Body of pancreas (tissue), 4 donors: ENCODE results near the gene ID2. TPM values are rescaled to one million over a fixed set of nuclear protein-coding genes. Genes with fewer than 3 reads are reported as not detected.

Experiments used
- ATAC-seq: fragments of 150-250 bp; one replicate; pipeline ENCODE4 v1.9.1; 2016
- DNase-seq, 4 donors: peaks; one replicate each; pipeline ENCODE4 v3.0.0-alpha.2; 2019
- H3K27ac ChIP-seq, 4 donors: fragments of 200-600 bp; sonication (generic); 1 replicate in 3 of 4; 2 replicates in 1 of 4; pipeline versions ENCODE4 v1.5.1 to v1.6.1; 2016 to 2019; ENCODE audit warnings: mild to moderate bottlenecking in 1 of 4, mixed read lengths in 1 of 4, moderate library complexity in 1 of 4
- H3K27me3 ChIP-seq, 2 donors: fragments of 200-600 bp; sonication (generic); one replicate each; pipeline ENCODE4 v1.6.0; 2016; ENCODE audit warnings: mild to moderate bottlenecking in 1 of 2
- H3K36me3 ChIP-seq, 2 donors: fragments of 200-600 bp; sonication (generic); replicated peaks in 1 of 2; 2 replicates each; pipeline ENCODE4 v1.5.1; 2016; ENCODE audit warnings: low read depth in 2 of 2; ENCODE audit not compliant: insufficient read depth in 1 of 2
- H3K4me1 ChIP-seq: fragments of 200-600 bp; sonication (generic); one replicate; pipeline ENCODE4 v1.6.0; 2016
- H3K4me3 ChIP-seq, 2 donors: fragments of 200-600 bp; sonication (generic); 1 replicate in 1 of 2; 2 replicates in 1 of 2; pipeline ENCODE4 v1.5.1; 2016 to 2019
- H3K9me3 ChIP-seq, 3 donors: fragments of 200-600 bp; sonication (generic); 1 replicate in 2 of 3; 2 replicates in 1 of 3; pipeline ENCODE4 v1.5.1; 2016
- POLR2A ChIP-seq, 3 donors: fragments of 450-650 bp; IDR thresholded peaks; one replicate each; pipeline ENCODE4 v1.6.1; 2016; ENCODE audit warnings: antibody characterized with exemption in 3 of 3, mild to moderate bottlenecking in 2 of 3
- WGBS, 2 donors: methylation state at CpG; one replicate each; pipeline ENCODE4 v1.1.5; 2017; 5-methylcytosine and 5-hydroxymethylcytosine counted together
- intact Hi-C: fragments of 100-400 bp; cut with DNase I; formaldehyde crosslinking; loops from one replicate; pipeline ENCODE4 v1.15.1; 2023
- total RNA-seq, 2 donors: library from RNA; depleted of rRNA; stranded (reverse); fragments of >200 nt; gene quantifications; one replicate each; pipeline ENCODE4 v1.1.0, GENCODE V29; 2016
- TF ChIP-seq, protein P1 (sequence below), 7 experiments: fragments of 450-650 bp in 4 of 7; fragments of 200-600 bp in 3 of 7; sonication (generic) in 3 of 7; IDR thresholded peaks; one replicate each; pipeline ENCODE4 v1.5.1; 2016 to 2019; ENCODE audit warnings: antibody characterized with exemption in 7 of 7

The ID2 gene
- total RNA-seq, 2 donors from 2014 or later: 50.3 to 157 TPM

DNA sequence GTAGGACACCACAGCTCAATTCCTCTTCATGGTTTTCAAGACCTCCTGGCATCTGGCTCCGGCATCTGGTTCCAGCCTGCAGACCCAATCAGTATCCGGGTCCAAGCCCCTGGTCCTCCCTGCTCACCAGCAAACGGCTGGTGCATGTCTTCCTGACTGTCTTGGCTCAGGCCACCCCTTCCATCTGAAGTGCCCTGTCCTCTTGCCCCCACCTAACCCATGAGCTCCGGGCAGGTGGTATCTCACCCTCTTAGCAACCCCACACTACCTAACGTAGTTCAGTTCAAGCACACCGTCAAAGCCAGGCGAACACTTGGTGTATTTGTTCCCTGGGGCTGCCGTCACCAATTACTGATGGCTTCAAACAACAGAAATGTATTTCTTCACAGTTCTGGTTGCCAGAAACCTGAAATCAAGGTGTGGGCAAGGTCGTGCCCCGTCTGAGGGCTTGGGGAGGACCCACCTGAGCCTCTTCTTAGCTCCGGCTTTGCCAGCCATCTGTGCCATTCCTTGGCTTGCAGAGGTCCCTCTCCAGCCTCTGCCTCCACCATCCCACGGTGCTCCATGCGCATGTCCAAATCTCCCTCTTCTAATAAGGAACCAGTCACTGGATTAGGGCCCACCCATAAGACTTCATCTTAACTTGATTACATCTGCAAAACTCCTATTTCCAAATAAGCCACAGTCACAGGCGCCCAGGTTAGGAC, 47.2 kb upstream of the ID2 start:
- ATAC-seq: no peak
- 86 to 87% methylated on average over 14 of the region's 14 CpGs for WGBS, 2 donors
- Histone ChIP-seq H3K27ac (peak overlapping the region in 1 of 4 donors; percentile 29), H3K4me3 (no peak overlapping the region), H3K9me3 (no peaks in the 10 kb centered on the region), H3K27me3 (no peaks in the 10 kb centered on the region), H3K4me1 (peaks cover 14% of the 10 kb centered on the region), H3K36me3 (no peaks in the 10 kb centered on the region)
- intact Hi-C loops: no loop called here
- no peak for DNase-seq
- TF ChIP-seq, protein P1, sequence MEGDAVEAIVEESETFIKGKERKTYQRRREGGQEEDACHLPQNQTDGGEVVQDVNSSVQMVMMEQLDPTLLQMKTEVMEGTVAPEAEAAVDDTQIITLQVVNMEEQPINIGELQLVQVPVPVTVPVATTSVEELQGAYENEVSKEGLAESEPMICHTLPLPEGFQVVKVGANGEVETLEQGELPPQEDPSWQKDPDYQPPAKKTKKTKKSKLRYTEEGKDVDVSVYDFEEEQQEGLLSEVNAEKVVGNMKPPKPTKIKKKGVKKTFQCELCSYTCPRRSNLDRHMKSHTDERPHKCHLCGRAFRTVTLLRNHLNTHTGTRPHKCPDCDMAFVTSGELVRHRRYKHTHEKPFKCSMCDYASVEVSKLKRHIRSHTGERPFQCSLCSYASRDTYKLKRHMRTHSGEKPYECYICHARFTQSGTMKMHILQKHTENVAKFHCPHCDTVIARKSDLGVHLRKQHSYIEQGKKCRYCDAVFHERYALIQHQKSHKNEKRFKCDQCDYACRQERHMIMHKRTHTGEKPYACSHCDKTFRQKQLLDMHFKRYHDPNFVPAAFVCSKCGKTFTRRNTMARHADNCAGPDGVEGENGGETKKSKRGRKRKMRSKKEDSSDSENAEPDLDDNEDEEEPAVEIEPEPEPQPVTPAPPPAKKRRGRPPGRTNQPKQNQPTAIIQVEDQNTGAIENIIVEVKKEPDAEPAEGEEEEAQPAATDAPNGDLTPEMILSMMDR (IDR thresholded peaks at IDR 0.05): no peak
- TF ChIP-seq POLR2A (IDR thresholded peaks at IDR 0.05): no peak

DNA sequence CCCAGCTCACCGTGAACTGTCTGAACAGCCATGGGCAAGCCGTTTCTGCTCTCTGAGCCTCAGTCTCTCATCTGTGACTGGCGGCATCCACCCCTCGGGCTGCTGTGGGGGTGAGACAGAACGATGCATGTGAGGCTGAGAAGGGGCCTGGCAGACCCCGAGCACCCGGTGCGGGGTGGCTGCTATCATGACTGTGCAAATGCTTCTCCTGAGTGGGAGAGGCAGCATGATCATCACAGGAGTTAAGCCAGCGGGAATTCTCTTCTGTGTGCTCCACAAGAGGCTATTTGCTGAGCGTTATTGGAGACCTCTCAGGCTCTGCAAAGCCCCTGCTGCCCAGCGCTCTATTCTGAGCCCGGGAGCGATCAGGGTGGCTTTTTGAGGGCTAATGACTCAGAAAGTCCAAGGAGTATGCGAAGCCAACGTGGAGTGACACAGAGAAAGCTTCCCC, 45.8 kb upstream of the ID2 start:
- peaks cover 14% of the 10 kb centered on the region for H3K4me1 ChIP-seq
- no peaks in the 10 kb centered on the region for H3K27me3 ChIP-seq
- no peak overlapping the region for H3K27ac ChIP-seq
- H3K36me3 ChIP-seq: no peaks in the 10 kb centered on the region
- 73 to 88% methylated on average over 13 to 14 of the region's 15 CpGs for WGBS, 2 donors
- intact Hi-C loops: no loop called here
- ATAC-seq: no peak
- TF ChIP-seq, protein P1 (IDR thresholded peaks at IDR 0.05): no peak
- no peak for TF ChIP-seq POLR2A (IDR thresholded peaks at IDR 0.05)
- H3K9me3 ChIP-seq: no peaks in the 10 kb centered on the region
- no peak overlapping the region for H3K4me3 ChIP-seq
- no peak for DNase-seq

DNA sequence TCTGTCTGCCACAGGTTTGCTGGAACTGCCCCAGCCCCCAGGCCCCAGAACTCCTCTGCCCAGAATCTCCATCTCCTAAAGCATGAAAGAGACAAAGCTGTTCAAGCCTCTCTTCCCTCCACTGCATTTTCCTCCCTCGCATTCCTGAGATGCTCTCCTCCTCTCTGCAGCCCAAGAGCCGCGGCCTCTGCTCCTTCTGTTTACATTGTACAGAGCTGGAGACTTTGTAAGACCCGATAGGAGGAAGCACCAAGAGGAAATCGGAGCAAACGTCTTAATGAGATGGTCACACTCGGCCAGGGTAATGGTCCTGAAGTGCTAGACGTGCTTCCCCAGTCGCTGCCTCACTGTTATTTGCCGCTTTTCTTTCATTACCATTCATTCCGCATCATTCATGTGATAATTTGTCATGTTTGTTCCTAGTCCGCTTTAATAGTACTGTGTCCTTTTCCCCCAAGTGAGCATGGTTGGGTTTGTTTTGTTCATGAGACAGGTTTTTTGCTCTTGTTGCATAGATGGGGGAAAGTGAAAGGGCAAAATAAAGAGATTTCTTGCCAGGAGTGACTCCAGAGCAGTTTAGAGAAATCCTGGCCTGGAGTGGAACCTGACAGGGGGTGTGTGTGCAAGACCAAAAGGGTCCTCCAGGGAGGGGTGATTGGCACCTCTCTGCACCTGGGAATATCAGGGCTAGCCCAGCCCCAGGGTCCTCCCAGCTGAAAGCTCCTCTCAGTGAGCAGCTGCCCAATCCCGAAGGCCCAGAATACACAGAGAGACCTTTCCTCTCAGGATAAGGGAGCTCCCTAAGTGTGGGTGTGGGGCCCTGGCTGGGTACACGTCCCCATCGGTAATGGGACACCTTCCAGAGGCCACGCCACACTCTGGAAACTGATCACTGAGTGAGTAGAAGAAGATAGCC, 44.9 kb upstream of the ID2 start:
- H3K4me3 ChIP-seq: no peak overlapping the region
- no peaks in the 10 kb centered on the region for H3K36me3 ChIP-seq
- no peak overlapping the region for H3K27ac ChIP-seq
- intact Hi-C loops: no loop called here
- 65 to 70% methylated on average over 16 of the region's 16 CpGs for WGBS, 2 donors
- H3K4me1 ChIP-seq: peaks cover 14% of the 10 kb centered on the region
- no peak for TF ChIP-seq POLR2A (IDR thresholded peaks at IDR 0.05)
- TF ChIP-seq, protein P1 (IDR thresholded peaks at IDR 0.05): no peak
- no peaks in the 10 kb centered on the region for H3K27me3 ChIP-seq
- H3K9me3 ChIP-seq: no peaks in the 10 kb centered on the region
- ATAC-seq (no peak), DNase-seq (no peak)

DNA sequence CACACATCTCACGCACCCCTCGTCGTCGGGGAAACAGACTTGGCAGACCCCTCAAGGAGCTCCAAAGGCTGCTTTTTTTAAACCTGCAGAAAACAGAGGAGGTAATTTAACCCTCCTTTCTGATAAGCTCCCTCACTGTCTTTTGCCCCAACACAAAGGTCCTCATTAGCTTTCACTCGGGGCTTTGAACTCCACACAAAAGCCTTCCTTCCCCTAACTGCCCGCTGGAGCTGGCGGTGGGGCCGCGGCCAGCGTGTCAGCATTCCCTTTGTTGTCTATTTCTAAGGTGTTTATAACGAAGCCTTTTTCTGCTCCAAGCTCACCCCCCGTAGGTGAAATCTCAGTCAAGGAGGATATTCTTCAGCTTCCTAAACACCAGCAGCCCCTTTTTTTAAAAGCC, 43.5 kb upstream of the ID2 start:
- Histone ChIP-seq H3K27ac (no peak overlapping the region), H3K4me1 (peaks cover 10% of the 10 kb centered on the region), H3K4me3 (no peak overlapping the region), H3K27me3 (no peaks in the 10 kb centered on the region), H3K36me3 (no peaks in the 10 kb centered on the region), H3K9me3 (no peaks in the 10 kb centered on the region)
- DNase-seq (no peak), ATAC-seq (no peak)
- WGBS, 2 donors: 77 to 79% methylated on average over 12 of the region's 12 CpGs
- TF ChIP-seq, protein P1 (IDR thresholded peaks at IDR 0.05): no peak
- TF ChIP-seq POLR2A (IDR thresholded peaks at IDR 0.05): no peak
- intact Hi-C loops: no loop called here
